MM.1S (cell line): ENCODE measurements around the gene XPO6.

Experiments
- CTCF ChIP-seq: fragments of 300-600 bp; sonication (generic); IDR thresholded peaks from 2 replicates; pipeline ENCODE4 v1.5.1; 2016; ENCODE audit warnings: antibody characterized with exemption, low read length, mixed read lengths
- EZH2 ChIP-seq: fragments of 300-600 bp; sonication (generic); optimal IDR thresholded peaks from 2 replicates; pipeline ENCODE3; 2017; ENCODE audit warnings: low read depth, mild to moderate bottlenecking, antibody characterized with exemption, low read length, mixed read lengths
- EZH2phosphoT487 ChIP-seq: fragments of 300-600 bp; sonication (generic); IDR thresholded peaks from 2 replicates; pipeline ENCODE4 v1.6.1; 2018; ENCODE audit warnings: antibody characterized with exemption, low read length

- no peak for TF ChIP-seq CTCF
- TF ChIP-seq EZH2phosphoT487 = no peak
- TF ChIP-seq EZH2 = no peak
Observed at GRCh38 chr16:28200661-28201060, 11.1 kb downstream of the XPO6 start.
